Ishikawa (cell line): ENCODE measurements around the gene FAM234B.

Experiments used
- CEBPB ChIP-seq: IDR thresholded peaks from 2 replicates; pipeline ENCODE4 v1.6.1; 2012
- CREB1 ChIP-seq: IDR thresholded peaks from 2 replicates; pipeline ENCODE4 v1.6.1; 2012; ENCODE audit warnings: low read depth
- EGR1 ChIP-seq: IDR thresholded peaks from 2 replicates; pipeline ENCODE4 v1.6.1; 2012
- EP300 ChIP-seq: IDR thresholded peaks from 2 replicates; pipeline ENCODE4 v1.6.1; 2012; ENCODE audit warnings: borderline replicate concordance
- FOXM1 ChIP-seq: IDR thresholded peaks from 2 replicates; pipeline ENCODE4 v1.6.1; 2012; ENCODE audit warnings: low read depth, borderline replicate concordance
- MAX ChIP-seq: IDR thresholded peaks from 2 replicates; pipeline ENCODE4 v1.6.1; 2012
- NFIC ChIP-seq: IDR thresholded peaks from 2 replicates; pipeline ENCODE4 v1.6.1; 2012
- RAD21 ChIP-seq: IDR thresholded peaks from 2 replicates; pipeline ENCODE4 v1.6.1; 2012; ENCODE audit warnings: low read depth
- REST ChIP-seq: IDR thresholded peaks from 2 replicates; pipeline ENCODE4 v1.6.1; 2012; ENCODE audit warnings: low read depth, mild to moderate bottlenecking
- TAF1 ChIP-seq: IDR thresholded peaks from 2 replicates; pipeline ENCODE4 v1.6.1; 2012; ENCODE audit warnings: low read depth, mild to moderate bottlenecking
- TCF12 ChIP-seq: IDR thresholded peaks from 2 replicates; pipeline ENCODE4 v1.6.1; 2012; ENCODE audit warnings: low read depth
- TEAD4 ChIP-seq: IDR thresholded peaks from 2 replicates; pipeline ENCODE4 v1.6.1; 2012
- USF1 ChIP-seq: IDR thresholded peaks from 2 replicates; pipeline ENCODE4 v1.6.1; 2012
- YY1 ChIP-seq: IDR thresholded peaks from 2 replicates; pipeline ENCODE4 v1.6.1; 2012; ENCODE audit warnings: low read depth
- ZBTB7A ChIP-seq: IDR thresholded peaks from 2 replicates; pipeline ENCODE4 v1.6.1; 2012; ENCODE audit warnings: low read depth

The FAM234B gene

GRCh38 chr12:13041224-13041623, 3.0 kb upstream of the FAM234B start:
- TF ChIP-seq TEAD4: no peak

- TF ChIP-seq TAF1: no peak
- TF ChIP-seq EGR1: no peak
- no peak for TF ChIP-seq YY1
- TF ChIP-seq EP300: no peak
- TF ChIP-seq RAD21: no peak
- no peak for TF ChIP-seq ZBTB7A
- no peak for TF ChIP-seq USF1
- TF ChIP-seq NFIC: no peak
- no peak for TF ChIP-seq CEBPB
- TF ChIP-seq REST: no peak
- TF ChIP-seq CREB1: no peak
- no peak for TF ChIP-seq MAX
Observed at GRCh38 chr12:13042666-13043230, 1.4 kb upstream of the FAM234B start.

GRCh38 chr12:13044906-13045299, 722 bp downstream of the FAM234B start:
- TF ChIP-seq RAD21: no peak
- peak; percentile 63 for TF ChIP-seq REST
- no peak for TF ChIP-seq FOXM1
- TF ChIP-seq TAF1: no peak
- TF ChIP-seq EGR1: no peak
- no peak for TF ChIP-seq CREB1
- TF ChIP-seq CEBPB: no peak

GRCh38 chr12:13045816-13046215, 1.6 kb downstream of the FAM234B start:
- TF ChIP-seq TEAD4 (no peak), CREB1 (no peak), FOXM1 (no peak), REST (no peak), USF1 (no peak), EP300 (no peak), TAF1 (no peak), EGR1 (no peak), MAX (no peak), ZBTB7A (no peak), CEBPB (no peak), NFIC (no peak), RAD21 (no peak), YY1 (no peak), TCF12 (no peak)

- no peak for TF ChIP-seq ZBTB7A
- no peak for TF ChIP-seq CEBPB
- no peak for TF ChIP-seq TEAD4
- TF ChIP-seq FOXM1: no peak
- no peak for TF ChIP-seq MAX
- TF ChIP-seq TAF1: no peak
- TF ChIP-seq RAD21: no peak
- no peak for TF ChIP-seq TCF12
- no peak for TF ChIP-seq NFIC
- no peak for TF ChIP-seq YY1
- no peak for TF ChIP-seq EGR1
- no peak for TF ChIP-seq CREB1
- no peak for TF ChIP-seq USF1
Observed at GRCh38 chr12:13046964-13047363, 2.8 kb downstream of the FAM234B start.
